ENCODE data around the gene EMX1.
"Not testable (repeated sequence)": the region's sequence is repeated elsewhere in the genome, so short reads cannot be mapped to it uniquely, and the experiment has no call there.

The EMX1 gene

GRCh38 chr2:72901426-72901825 lies 15.9 kb upstream of the EMX1 start:
- no peak for ATAC-seq

GRCh38 chr2:72907369-72907768 lies 9.9 kb upstream of the EMX1 start:
- not testable (repeated sequence) for ATAC-seq

- ATAC-seq, result no peak
Measured at GRCh38 chr2:72908741-72909140, 8.6 kb upstream of the EMX1 start.

GRCh38 chr2:72911256-72911655 lies 6.1 kb upstream of the EMX1 start:
- ATAC-seq, result no peak

- no peak for ATAC-seq
Measured at GRCh38 chr2:72913486-72914205, 3.7 kb upstream of the EMX1 start.

- no peak for ATAC-seq
Measured at GRCh38 chr2:72914206-72914559, 3.1 kb upstream of the EMX1 start.

- no peak for ATAC-seq
Measured at GRCh38 chr2:72914589-72915319, 2.6 kb upstream of the EMX1 start.

- ATAC-seq, result no peak
Measured at GRCh38 chr2:72915320-72915906, 1.9 kb upstream of the EMX1 start.

GRCh38 chr2:72915907-72916742 lies 1.2 kb upstream of the EMX1 start:
- ATAC-seq, result peak; percentile 52 to 53

GRCh38 chr2:72916743-72917137 lies 579 bp upstream of the EMX1 start:
- ATAC-seq, result no peak

GRCh38 chr2:72917877-72918553 lies 696 bp downstream of the EMX1 start:
- no peak for ATAC-seq

GRCh38 chr2:72919414-72920317 lies 2.3 kb downstream of the EMX1 start:
- ATAC-seq, result no peak

GRCh38 chr2:72920318-72921087 lies 3.2 kb downstream of the EMX1 start:
- ATAC-seq, result peak; percentile 16 to 27

- ATAC-seq, result no peak
Measured at GRCh38 chr2:72921088-72921851, 4.0 kb downstream of the EMX1 start.

- no peak for ATAC-seq
Measured at GRCh38 chr2:72921853-72922252, 4.5 kb downstream of the EMX1 start.

- ATAC-seq, result peak in 1 of 2 donors; percentile 32
Measured at GRCh38 chr2:72923833-72924352, 6.6 kb downstream of the EMX1 start.

GRCh38 chr2:72924353-72925240 lies 7.3 kb downstream of the EMX1 start:
- ATAC-seq, result peak in 1 of 2 donors; percentile 23

- no peak for ATAC-seq
Measured at GRCh38 chr2:72925328-72925943, 8.1 kb downstream of the EMX1 start.

Data from activated CD4-positive, CD25-positive, alpha-beta regulatory T cell treated with anti-CD3 and anti-CD28 coated beads, Interleukin-2, amount 50 U/mL, for 24 hours (primary cell).